Keratinocyte (primary cell): ENCODE results near the gene OR6K2.

Experiments used
- EZH2 ChIP-seq: IDR thresholded peaks from one replicate; pipeline ENCODE4 v1.6.1; 2012; ENCODE audit warnings: inconsistent platforms, mild to moderate bottlenecking, low read length, moderate library complexity
- TF ChIP-seq, protein P1 (sequence below), 3 experiments: IDR thresholded peaks in 1 of 3; conservative IDR thresholded peaks in 1 of 3; optimal IDR thresholded peaks in 1 of 3; 2 replicates in 2 of 3; 3 replicates in 1 of 3; pipeline versions ENCODE3 to v1.5.1; 2011; ENCODE audit warnings: low read length in 3 of 3, mild to moderate bottlenecking in 3 of 3, moderate library complexity in 2 of 3, control low read depth in 1 of 3, inconsistent platforms in 1 of 3; ENCODE audit not compliant: insufficient read depth in 2 of 3; ENCODE audit errors: extremely low read depth in 1 of 3

DNA sequence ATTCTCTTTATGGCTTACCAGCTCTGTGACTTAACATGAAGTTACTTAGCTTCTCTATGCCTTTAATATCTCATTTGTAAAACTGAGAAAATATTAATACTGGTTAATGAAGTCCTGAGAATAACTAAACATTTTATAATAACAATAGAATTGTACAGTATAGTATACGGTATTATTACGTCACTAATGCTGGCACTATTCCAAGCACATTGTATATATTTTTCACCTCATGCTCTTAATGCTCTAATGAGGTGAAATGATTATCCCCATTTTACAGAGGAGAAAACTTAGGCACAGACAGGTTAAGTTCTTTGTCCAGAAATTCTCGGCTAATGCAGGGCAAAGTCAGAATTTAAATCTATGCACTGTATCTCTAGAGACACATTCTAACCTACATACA is 19.2 kb upstream of the OR6K2 start:
- TF ChIP-seq, protein P1, sequence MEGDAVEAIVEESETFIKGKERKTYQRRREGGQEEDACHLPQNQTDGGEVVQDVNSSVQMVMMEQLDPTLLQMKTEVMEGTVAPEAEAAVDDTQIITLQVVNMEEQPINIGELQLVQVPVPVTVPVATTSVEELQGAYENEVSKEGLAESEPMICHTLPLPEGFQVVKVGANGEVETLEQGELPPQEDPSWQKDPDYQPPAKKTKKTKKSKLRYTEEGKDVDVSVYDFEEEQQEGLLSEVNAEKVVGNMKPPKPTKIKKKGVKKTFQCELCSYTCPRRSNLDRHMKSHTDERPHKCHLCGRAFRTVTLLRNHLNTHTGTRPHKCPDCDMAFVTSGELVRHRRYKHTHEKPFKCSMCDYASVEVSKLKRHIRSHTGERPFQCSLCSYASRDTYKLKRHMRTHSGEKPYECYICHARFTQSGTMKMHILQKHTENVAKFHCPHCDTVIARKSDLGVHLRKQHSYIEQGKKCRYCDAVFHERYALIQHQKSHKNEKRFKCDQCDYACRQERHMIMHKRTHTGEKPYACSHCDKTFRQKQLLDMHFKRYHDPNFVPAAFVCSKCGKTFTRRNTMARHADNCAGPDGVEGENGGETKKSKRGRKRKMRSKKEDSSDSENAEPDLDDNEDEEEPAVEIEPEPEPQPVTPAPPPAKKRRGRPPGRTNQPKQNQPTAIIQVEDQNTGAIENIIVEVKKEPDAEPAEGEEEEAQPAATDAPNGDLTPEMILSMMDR (optimal IDR thresholded peaks at IDR 0.05 in 1 of 3, IDR thresholded peaks at IDR 0.05 in 1 of 3, conservative IDR thresholded peaks at IDR 0.05 in 1 of 3; ENCODE audit: extremely low read depth in 1 of 3, insufficient read depth in 2 of 3, low read length in 3 of 3), result no peak
- no peak for TF ChIP-seq EZH2
